Activated CD4-positive, alpha-beta T cell treated with anti-CD3 and anti-CD28 coated beads, Interleukin-10, Interleukin-2, amounts not matched to agents 100 ng/mL and 50 ng/mL, durations not matched to agents 16 hours and 8 hours (primary cell): ENCODE results near the gene CHD1.
"Not testable (repeated sequence)": the region's sequence is repeated elsewhere in the genome, so short reads cannot be mapped to it uniquely, and the experiment has no call there.

ENCODE experiments used
- DNase-seq: peaks from one replicate; pipeline ENCODE4 v3.0.0-alpha.2; 2020

CHD1 gene

GRCh38 chr5:98928873-98929709 lies at the start of gene CHD1:
TSS of gene CHD1 (minus strand) at chr5:98929007. CDS start at chr5:98926386, 2,621 bp downstream.
- DNase-seq, result peak; percentile 97

DNA sequence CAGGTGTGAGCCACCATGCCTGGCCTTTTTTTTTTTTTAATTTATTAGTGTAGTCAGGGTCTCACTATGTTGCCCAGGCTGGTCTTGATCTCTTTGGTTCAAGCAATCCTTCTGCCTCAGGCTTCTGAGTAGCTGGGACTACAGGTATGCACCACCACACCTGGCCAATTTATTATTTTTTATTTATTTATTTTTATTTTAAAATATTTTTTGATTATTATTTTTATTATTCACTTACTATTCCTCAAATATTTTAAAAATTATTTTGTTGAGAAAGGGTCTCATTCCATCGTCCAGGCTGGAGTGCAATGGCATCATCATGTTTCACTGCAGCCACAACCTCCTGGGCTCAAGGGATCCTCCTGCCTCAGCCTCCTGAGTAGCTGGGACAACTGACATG lies 49.7 kb upstream of the CHD1 start:
- no peak for DNase-seq

DNA sequence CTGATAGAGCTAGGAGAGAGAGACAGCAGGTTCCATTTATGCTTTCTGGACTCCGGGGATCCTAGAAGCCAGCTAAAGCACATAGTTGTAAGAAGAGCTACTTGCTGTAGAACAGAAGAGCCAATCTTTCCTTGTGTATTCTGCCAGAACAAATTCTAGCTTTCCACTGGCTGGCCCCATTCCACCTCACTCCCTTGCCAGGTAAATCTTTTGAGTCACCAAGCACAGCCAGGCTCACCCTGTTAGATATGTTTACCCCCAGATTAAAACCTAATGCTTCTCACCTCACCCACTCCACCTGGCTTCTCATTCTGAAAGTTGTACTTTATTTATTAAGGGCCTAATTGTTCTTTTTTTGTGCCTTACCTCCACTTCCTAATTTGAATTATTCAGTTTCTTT lies 48.9 kb upstream of the CHD1 start:
- DNase-seq, result no peak

- DNase-seq, result no peak
Observed at GRCh38 chr5:98975682-98976407, 47.0 kb upstream of the CHD1 start.

DNA sequence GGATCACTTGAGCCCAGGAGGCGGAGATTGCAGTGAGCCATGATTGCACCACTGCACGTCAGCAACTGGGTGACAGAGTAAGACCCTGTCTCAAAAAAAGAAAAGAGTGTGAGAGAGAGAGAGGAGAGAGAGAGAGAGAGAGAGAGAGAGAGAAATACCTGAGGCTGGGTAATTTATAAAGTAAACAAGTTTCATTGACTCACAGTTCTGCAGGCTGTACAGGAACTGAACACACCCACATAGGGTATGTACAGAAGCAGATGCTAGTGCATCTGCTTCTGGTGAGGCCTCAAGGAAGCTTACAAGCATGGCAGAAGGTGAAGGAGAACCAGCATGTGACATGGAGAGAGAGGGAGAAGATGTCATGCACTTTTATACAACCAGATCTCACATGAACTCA lies 46.4 kb upstream of the CHD1 start:
- DNase-seq, result no peak

- no peak for DNase-seq
Observed at GRCh38 chr5:98969400-98969799, 40.6 kb upstream of the CHD1 start.

DNA sequence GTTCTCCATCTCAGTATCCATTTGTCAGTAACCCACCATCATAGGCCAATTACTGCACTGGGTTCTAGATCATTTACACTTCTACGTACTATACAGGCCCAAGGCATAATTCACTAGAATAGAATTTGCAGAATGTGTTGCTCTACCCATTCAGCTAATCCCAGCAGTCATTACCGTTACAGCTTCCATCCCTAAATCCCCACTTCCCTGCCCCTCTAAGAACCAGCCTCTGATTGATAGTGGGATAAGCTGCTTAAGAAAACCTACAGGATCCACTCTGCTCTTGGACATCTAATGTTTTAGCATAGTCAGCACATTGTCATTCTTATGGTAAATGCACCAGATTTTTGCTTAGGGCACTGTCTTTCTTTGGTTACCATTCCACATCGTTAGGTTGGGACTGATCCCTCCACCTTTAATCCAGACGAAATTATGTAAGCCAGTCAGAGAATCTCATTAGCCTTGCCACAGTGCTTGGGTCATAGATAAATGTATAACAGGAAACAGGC lies 39.3 kb upstream of the CHD1 start:
- no peak for DNase-seq

GRCh38 chr5:98965226-98965625 lies 36.4 kb upstream of the CHD1 start:
- DNase-seq, result no peak

DNA sequence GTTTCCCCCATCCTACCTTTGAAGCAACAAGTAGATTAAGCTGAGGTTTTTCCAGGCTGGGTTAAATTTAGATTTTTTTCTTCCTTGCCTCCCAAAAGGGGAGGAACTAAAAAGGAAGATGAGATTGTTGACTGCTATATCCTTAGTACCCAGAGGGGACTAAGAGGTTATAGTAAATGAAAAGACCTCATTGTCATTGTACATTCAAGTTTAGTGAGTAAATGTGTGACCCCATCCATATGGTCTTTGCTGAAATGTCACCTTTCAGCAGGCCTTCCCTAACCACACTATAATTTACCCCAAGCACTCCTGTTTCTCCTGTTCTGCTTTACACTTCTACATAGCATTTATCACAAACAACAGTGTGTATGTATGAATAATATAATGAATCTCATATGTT lies 35.8 kb upstream of the CHD1 start:
- no peak for DNase-seq

GRCh38 chr5:98963019-98963418 lies 34.2 kb upstream of the CHD1 start:
- no peak for DNase-seq

GRCh38 chr5:98962587-98962986 lies 33.8 kb upstream of the CHD1 start:
- no peak for DNase-seq

GRCh38 chr5:98961665-98962344 lies 33.0 kb upstream of the CHD1 start:
- no peak for DNase-seq

DNA sequence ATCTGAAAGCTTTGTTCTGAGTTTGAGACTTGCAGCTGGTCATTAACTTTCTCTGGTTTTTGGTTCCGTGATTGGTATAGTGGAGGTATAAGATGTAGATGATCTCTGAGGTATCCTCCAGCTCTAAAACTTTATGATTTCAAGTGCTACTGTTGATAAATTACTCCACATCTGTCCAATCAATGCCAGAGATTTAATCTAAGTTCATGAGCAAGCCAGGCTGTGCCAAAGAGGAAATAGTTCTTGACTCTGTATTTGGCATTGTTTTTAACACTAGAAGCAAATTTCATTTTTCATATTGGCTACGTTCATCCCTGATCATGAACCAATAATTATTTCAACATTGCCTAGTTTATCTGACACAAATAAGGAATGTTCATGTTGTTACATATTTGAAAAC lies 28.5 kb upstream of the CHD1 start:
- no peak for DNase-seq

DNA sequence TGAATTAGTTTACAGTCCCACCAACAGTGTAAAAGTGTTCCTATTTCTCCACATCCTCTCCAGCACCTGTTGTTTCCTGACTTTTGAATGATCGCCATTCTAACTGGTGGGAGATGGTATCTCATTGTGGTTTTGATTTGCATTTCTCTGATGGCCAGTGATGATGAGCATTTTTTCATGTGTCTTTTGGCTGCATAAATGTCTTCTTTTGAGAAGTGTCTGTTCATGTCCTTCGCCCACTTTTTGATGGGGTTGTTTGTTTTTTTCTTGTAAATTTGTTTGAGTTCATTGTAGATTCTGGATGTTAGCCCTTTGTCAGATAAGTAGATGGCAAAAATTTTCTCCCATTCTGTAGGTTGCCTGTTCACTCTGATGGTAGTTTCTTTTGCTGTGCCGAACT lies 27.1 kb upstream of the CHD1 start:
- not testable (repeated sequence) for DNase-seq

GRCh38 chr5:98955471-98955870 lies 26.7 kb upstream of the CHD1 start:
- not testable (repeated sequence) for DNase-seq

DNA sequence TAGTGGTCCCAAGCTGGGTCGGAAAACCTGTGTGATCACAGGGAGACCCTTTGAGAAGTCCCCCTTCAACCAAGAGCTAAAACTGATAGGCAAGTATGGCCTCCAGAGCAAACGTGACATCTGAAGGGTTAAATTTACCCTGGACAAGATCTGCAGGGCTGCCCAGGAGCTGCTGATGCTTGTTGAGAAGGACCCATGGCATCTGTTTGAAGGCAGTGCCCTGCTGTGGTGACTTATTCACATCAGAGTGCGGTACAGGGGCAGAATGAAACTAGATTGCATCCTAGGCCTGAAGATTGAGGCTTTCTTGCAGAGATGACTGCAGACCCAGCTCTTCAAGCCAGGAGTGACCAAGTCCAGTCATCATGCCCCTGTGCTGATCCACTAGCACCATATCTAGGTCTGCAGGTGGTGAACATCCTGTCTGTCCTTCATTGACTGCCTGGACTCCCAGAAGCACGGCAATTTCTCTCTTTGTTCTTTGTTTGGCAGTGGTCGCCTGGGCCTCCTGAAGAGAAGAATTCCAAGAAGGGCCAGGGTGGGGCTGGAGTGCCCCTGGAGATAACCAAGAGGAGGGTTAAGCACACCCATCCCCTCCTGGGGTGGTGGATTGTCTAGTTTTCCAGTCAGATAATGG lies 25.7 kb upstream of the CHD1 start:
- no peak for DNase-seq

GRCh38 chr5:98942847-98943246 lies 14.0 kb upstream of the CHD1 start:
- DNase-seq, result no peak

GRCh38 chr5:98941131-98941883 lies 12.5 kb upstream of the CHD1 start:
- DNase-seq, result no peak

- no peak for DNase-seq
Observed at GRCh38 chr5:98940581-98940980, 11.8 kb upstream of the CHD1 start.

DNA sequence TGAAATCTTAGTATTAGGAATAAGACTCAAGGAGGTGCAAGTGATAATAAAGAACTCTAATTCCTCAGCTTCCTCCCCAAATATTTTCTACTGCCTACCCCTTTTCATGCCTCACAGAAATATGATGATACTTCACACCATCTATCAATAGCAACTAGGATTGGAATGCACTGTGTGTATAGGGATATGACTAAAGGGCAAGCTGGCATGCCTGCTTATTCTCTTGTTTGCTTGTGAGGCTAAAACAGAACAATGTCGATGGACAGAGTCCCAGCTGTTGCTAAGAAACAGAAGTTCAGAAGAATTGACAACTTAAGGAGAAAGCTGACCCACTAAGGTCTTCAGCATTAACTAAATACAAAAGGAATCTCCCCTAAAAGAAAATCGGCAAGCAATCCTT lies 9.7 kb upstream of the CHD1 start:
- no peak for DNase-seq

DNA sequence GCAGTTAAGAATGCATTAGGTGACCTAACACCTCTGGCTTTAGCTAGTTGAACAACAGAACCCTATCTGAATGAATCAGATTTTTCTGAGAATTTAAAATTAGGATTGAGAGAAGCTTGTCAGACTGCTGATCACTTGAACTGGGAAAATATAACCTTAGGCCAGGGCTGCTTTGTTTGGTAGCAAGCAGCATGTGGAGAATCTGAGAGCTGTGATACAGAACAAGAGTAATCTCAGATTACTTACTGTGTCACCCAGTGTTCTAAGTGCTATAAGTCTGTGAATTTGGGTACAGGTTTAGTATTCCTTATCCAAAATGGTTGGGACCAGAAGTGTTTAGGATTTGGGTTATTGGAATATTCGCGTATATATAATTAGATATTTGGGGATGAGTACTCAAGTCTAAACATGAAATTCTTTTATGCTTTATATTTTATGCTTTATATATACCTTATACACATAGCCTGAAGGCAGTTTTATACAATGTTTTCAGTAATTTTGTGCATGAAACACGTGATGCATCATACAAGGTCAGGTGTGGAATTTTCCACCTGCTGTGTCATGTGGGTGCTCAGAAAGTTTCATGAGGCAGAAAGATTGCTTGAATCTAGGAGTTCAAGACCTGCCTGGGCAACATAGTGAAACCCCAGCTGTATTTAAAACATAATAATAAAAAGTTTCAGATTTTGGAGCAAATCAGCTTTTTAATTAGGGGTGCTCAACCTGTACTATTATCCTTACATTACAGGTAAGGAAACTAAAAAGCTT lies 8.3 kb upstream of the CHD1 start:
- no peak for DNase-seq

DNA sequence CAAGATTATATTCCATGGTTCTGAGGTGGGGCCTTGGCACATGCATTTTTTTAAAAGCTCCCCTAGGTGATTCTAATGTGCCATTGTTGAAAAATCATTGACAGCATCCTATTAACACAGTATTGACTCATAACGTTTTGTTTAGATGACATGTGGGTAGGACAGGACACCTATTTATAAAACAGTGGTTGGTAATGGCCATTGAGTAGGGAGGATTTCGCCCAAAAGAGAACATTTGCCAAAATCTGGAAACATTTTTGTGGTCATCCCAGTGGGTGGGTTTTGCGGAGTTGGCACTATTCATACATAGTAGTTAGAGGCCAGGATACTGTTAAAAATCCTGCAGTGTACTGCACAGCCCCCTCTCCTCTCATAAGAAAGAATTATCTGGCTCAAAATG lies 6.4 kb upstream of the CHD1 start:
- no peak for DNase-seq
